Measurements from ENCODE around the gene C15orf40.
A peak's percentile ranks its signal among the peaks of the same experiment; 100 is the strongest.

Gene C15orf40

DNA sequence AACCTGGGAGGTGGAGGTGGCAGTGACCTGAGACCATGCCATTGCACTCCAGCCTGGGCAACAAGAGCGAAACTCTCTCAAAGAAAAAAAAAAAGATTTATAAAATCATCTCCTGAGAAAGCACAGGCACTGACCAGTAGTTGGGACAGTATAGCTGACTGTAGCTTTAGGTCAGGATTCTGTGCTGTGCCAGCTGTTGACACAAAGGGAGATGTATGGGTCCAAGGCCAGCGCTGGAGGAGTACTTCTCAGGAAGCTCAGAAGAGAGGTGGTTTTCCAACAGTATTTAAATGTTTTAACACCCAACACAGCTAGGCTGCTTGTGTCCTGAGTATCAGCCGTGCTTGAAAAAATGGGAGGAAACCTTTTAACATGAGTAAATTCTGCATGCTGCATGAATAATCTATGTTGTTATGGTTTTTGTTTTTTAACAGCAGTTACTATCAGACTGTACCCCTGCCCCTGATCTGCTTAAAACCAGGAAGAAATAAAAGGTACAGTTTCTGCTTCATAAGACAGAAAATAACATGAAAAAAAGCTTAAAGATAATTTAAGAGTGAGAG is 18.9 kb downstream of the C15orf40 start:
- no peak for DNase-seq

DNA sequence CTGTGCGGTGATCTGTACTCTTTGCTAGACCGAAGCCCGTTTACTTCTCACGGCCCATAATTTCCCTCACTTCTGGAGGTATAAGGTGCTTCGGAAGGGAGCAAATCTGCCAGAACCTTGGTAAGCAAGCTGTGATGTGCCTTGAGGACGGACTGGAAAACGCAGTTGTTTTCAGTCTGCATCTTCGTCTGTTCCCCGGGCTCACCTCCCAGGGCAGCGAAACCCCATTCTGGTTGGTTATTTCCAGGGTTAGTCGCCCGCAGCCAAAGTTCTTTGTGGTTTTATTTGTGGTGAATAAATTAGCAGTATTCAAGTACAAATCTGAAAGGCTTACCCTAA is 25.0 kb downstream of the C15orf40 start:
- DNase-seq = no peak

DNA sequence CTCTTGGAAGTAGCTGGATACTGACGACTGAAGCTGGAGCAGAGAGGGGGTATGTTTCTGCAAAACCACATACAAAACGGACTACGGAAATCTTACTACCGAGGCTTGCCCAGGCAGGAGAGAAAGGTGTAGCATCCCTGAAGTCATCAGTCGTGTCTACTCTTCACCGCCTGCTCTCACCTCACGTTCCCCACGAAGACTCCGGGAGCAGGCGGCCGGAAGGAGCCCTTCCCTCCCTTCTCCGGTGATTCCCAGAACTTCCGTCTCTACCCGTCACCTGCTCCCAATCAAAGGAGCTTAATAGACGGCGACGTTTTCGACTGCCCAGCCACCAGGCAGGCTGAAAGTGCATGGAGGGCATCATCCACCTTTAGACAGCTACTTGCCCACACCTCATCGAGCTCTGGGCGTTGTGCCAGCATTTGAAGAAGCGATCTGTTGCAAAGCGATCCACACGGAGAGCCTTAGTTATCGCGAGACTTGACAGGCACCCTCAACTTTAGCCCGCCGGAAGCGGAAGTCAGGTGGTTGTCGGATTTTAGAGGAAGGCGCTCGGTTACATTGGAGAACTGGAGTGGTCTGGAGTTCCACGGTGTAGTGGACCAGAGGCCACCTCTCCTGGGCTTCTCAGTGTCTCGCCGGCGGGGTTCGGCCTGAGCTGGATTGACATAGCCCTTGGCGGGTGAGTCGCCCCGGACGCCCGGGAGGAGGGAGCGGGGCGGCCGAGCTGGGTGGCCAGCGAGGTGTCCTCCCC is 25.6 kb downstream of the C15orf40 start, which contains the start of gene RAMAC:
TSS of gene RAMAC (plus strand) at position 523 of the 754 bp plus-strand sequence. CDS start 2,809 bp downstream, outside the sequence.
- peak; percentile 89 to 97 for DNase-seq

DNA sequence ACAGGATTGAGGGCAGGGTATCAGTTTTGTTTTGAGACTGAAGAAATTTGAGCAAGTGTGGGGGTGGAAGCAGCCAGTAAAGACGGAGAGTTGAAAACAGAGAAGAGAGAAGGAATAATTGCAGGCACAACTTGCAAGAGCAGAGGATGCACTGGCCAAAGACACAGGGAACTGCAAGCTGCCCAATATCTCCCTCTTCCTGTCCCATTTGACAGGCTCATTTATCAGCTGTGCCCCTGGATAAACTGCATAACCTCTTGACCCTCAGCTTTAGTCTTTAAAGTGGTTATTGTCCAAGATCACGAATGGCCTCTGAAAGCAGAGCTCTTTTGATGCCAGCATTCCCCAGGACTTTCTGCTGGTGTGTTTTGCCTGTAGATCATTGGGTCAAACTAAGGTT is 30.5 kb downstream of the C15orf40 start:
- no peak for DNase-seq

DNA sequence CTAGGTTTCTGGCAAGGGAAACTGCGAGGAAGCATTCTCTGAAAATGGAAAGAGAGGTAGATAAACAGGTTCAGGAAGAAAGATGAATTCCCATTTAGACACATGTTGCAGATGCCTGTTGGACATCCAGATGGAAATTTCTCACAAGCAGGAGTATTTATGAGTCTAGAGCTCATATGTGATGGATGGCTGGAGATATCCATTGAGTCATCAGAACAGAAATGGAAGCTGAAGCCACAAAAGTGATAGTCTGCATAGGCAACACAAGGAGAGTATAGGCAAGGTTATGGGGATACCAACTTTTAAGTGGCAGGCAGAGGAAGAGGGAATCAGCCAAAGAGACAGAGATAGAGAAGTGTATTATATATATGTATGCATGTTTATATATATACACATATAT is 31.7 kb downstream of the C15orf40 start:
- DNase-seq = no peak

DNA sequence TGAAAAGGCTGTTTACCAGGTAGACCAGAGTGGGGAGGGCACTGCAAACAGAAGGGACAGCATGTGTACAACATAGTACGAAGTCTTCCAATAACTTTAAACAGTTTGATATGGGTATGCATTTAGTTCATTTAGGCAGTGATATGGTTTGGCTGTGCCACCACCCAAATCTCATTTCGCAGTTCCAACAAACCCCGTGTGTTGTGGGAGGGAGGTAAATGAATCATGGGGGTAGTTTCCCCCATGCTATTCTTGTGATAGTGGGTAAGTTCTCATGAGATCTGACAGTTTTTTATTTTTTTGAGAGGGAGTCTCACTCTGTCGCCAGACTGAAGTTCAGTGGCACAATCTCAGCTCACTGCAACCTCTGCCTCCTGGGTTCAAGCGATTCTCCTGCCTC is 33.0 kb downstream of the C15orf40 start:
- no peak for DNase-seq

DNA sequence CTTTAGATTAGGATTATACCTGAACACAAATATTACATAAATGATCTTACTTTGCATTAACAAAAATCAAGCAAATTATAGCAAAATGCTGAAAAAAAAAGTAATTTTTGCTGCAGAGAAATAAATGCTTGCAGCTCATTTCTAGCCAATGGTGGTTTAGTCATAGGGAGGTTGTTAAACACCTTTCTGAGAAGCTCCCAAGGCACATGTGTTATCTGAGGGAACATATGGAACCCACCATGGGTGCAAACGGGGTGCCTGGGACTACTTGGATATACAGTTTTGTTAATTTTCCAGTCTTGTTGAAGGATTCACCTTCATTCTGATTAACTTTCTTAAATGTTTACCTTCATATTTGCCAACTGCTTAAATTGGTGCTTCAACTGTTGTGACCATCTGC is 34.4 kb downstream of the C15orf40 start:
- DNase-seq = no peak

DNA sequence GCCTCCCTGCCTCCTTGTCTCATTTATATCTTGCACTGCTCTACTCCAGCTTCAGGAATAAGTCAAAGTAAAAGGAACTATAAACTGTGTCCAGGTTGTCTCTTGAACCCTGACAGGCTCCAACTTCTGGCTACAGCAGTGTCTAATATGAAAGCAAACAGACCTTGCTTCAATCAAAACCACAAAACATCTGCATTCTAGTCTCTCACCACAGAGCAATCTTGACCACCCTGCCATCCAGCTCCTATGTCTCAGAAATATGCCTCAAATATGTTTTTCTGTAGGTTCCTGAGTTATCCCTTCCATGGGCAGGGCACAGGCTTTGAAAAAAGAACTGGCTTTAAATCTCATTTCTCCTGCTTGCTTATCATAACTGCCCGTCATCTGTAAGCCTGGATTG is 38.4 kb downstream of the C15orf40 start:
- no peak for DNase-seq

DNA sequence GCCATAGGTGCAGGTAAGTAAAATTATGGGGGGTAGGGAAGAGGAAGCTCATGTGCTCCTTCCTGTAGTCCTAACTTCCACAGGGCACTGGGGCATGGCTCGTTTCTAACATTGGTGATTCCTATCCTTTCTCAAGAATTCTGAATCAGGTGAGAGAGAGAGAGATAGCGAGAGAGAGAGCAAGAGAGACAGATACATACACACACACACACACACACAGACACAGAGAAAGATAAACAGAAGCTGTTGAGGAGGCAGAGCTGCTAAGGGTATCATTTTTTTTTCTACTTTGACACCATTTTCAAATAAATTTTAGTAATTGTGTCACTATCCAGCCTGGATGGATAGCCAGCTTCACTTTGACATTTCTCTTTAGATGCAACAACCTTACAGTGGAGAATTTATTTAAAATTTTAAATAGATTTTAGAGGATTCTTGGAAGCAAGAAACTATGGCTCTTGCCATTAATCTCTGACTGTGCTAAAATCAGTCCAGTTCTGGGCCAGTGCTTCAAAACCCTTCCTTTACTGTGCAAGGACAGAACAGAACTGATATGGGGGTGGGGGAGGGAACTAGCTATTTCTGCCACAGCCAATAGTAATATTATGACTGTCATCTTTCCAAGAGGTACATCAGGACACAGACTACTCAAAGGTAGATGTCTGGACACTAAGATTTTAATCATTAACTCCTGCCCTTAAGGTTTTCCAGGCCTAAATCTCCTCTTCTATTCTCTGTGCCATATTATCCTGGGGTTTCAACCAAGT is 40.0 kb downstream of the C15orf40 start:
- DNase-seq = no peak

DNA sequence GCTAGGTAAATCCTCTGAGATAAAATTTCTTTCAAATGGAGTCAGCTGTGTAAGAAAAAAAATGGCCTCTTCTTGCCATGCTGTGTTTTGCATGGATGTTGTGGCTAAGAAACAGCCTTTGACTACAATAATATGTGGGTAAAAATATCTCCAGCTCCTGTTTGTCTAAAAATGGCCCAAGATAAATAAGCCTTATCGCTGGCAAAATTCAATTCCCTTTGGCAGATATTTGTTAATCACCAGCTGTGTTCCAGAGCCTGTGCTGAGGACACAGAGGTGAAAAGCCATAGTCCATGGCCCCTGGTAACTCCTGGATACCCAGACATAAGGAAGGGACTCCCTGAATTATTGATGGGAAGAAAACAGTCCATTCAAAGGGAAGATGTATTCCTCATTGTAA is 40.7 kb downstream of the C15orf40 start:
- DNase-seq = no peak

DNA sequence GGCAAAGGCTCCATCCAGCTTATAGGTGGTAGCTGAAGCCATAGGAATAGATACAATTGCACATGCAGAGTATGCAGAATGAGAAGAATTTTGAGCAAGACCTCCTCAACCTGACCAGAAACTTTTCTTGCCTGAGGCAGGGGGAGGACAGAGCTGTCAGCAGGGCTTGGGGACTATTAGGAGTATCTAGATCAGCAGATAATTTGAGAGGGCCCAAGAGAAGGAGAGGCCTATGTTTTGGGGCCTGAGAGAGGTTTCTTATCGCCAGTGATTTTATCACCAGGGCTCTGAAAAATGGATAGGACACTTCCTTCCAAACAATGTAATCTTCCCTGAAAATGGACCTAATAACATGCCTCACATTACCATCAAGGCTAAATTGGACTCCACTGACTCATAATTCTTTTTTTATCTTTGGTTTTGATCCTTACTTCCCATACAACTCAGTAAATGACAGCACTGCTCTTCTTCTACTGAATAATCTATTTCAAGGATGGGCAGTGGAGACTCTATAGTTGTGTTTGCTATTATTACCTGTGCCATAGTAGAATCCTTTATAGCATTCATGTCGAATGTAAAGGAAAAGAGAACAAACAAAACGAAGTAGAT is 41.3 kb downstream of the C15orf40 start:
- no peak for DNase-seq

DNA sequence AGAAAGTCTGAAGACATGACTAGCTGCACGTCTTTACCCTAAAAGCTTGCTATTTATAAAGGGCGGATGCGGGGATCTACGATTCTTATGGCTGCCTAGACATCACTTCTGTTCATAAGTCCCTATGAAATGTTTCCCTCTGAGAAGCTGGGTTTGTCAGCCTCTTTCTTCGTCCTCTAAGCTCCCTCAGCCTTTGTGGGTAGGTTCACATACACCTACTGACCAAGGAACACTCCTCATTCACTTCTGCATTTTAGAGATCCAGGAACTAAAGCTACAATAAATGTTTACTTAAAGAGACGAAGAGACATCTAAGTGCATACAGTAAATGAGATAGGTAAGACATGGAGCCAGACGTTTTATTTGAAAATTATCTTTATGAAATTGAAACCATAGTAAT is 42.1 kb downstream of the C15orf40 start:
- DNase-seq = no peak

DNA sequence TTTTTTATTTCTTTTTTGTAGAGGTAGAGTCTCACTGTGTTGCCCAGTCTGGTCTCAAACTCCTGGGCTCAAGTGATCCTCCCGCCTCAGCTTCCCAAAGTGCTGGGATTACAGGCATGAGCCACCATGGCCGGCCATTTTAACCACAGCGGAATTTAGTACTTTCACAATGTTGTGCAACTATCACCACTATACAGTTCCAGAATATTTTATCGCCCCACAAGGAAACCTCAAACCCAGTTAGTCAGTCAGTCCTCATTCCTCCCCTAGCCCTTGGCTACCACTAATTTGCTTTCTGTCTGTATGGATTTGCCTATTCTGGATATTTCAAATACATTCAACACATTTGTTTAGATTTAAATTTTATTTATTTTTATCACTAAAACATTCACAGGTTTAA is 43.4 kb downstream of the C15orf40 start:
- DNase-seq = no peak

DNA sequence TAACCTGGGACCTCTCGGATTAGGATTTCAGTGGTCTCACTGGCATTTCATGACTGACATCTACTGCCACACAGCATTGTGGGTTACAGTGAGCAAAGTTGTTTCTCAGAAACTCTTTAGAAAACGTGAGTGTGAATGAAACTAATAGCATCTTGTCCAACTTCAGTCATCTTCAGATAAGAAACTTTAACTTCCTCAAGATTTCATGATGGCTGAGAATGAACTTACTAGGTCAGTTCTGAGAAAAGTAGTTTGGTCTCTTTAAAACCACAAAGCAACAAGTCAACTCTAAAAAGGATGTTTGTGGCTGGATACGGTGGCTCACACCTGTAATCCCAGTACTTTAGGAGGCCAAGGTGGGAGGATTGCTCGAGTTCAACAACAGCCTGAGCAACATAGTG is 44.8 kb downstream of the C15orf40 start:
- DNase-seq = no peak

DNA sequence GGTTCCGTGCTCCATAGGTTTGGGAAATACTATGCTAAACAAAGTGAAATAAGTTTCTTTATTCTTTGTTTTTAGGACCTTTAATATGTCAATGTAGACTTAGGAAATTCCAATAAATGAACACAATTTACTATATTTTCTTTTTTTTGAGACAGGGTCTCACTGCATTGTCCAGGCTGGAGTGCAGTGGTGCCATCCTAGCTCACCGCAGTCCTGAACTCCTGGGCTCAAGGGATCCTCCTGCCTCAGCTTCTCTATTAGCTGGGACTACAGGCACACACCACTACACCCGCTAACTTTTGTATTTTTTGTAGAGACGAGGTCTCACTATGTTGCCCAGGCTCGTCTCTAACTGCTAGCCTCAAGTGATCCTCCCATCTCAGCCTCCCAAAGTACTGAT is 46.5 kb downstream of the C15orf40 start:
- no peak for DNase-seq

DNA sequence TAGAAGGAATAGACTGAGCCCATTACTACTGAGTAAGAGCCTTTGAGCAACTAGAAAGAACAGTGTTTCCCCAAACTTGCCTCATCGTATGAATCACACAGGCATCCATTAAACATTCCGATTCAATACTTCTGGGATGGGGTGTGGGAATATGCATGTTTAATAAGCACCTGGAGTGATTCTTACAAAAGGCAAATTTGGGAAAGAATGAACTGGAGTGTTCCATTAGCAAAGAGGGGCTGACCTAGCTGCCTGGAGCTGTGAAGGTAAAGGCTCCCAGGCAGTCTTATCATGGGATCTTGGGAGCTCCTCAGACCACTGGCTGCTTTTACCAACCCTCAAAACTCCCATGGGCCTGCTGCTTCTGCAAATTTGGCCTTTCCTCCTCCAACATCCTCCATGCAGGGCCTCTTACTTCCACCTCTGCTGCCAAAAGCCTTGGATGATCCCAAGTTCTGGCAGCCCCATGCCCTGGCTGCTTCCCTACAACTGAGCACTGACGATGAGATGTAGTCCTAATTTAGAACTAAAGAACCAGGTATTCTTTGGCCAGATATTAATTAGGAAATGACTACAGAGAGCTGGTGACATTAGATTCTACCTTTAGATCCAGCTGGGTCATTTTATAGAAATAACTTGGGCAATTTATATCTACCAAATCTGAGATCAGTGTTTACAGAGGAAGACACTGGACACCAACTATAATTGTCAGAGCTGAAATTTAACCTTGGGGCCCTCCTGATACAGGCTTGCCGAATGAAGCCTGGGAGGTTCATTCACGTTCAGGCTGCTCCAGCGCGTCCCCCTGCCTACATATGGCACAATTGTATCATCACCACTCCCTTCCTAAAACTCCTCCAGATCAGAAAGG is 47.7 kb downstream of the C15orf40 start:
- no peak for DNase-seq

DNA sequence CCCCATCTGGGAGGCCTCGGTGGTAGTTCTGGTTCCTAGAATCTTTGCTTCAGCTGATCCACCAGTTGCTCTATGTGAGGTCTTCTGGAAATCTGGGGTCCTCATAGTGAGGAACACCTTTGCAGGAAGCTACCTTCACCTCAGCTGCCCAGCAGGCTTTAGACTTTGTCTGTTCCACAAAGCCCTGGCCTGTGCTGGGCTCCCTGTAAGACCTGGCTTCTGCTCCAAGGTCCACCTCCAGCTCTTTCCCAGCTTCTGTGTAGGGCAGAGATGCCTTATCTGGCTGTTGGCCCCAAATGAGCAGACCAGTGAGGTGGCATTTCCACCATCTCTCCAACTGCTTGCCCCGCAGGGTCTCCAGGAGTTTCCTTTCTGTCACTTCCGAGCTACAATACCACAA is 50.7 kb downstream of the C15orf40 start:
- DNase-seq = no peak

DNA sequence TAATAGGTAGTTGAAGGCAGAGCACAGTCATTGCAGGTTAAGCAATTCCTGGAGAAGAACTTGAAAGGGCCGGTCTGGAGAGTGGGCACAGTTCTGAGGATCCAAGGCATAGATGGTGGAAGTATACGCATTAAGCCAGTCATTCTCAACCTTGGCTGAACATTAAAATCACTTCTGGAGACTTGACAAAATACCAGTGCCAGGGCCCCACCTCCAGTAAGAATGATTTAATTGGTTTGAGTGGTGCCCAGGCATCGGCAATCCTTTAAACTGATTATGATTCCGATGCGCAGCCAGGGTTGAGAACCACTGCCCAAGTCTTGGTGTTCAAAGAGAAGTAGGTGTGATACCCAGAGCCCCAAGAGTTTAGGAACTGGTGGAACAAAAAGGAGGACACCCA is 52.0 kb downstream of the C15orf40 start:
- DNase-seq = no peak

DNA sequence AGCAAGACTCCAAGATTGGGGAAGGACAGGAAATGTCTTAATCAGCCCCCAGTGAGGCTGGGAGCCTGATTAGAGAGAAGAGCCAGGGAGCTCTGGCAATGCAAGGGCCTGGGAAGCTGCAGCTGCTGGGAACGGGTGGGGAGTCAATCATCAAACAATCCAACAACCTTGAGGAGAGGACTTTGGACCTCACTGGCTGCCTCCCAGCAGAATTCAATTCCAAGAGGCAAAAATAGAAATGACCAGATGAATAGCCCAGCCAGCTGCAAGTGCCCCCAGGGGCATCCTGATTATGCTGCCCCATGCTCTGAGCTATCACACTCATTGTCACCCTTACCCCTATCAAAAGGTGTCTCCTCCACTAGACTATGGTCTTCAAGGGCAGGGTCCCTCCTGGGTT is 52.8 kb downstream of the C15orf40 start:
- DNase-seq = no peak

DNA sequence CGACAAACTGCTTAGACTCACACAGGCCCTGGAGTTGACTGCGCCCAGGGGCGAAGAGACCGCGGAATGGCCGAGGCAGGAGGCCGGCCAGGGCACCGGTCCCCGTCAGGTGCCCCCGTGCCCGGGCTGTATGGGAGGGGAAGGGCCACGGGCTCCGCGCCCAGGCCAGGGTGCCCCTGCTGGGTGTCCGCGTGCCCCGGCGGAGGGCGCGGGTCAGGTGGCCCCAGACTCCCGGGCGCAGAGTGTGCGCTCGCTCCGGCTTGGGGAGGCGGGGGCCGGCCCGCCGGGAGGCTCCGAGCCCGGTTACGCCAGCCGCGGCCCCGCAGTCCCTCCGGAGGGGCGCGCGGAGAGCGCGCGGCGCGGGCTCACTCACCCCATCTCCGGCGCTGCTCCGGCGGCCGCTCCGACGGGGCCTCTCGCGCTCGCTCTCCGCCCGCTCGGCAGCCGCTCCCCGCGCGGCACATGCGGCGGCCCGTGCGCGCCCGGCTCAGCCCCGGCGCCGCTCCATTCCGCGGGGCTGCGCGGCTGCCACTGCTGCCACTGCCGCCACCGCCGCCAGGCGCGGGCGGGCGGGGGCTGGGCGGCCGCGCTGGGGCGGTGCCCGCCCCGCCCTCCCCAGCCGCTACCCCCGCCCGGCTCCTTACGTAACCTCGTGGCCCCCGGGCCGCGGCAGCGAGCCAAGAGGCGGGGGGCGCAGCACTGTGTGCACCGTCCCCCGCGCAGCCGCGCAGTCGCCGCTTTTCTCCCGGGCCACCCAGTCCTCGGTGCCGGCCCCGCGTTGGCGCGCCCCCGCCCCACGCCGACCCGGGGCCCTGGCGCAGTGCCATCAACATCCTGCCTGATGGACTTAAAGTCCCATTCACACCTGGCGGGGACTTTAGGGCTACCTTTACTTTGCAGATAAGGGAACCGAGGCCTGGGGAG is 59.0 kb downstream of the C15orf40 start, which contains the start of gene HOMER2:
TSS of gene HOMER2 (minus strand) at position 563 of the 924 bp plus-strand sequence. CDS start at position 378, 185 bp downstream.
- DNase-seq = peak in 1 of 2 experiments; percentile 73

DNA sequence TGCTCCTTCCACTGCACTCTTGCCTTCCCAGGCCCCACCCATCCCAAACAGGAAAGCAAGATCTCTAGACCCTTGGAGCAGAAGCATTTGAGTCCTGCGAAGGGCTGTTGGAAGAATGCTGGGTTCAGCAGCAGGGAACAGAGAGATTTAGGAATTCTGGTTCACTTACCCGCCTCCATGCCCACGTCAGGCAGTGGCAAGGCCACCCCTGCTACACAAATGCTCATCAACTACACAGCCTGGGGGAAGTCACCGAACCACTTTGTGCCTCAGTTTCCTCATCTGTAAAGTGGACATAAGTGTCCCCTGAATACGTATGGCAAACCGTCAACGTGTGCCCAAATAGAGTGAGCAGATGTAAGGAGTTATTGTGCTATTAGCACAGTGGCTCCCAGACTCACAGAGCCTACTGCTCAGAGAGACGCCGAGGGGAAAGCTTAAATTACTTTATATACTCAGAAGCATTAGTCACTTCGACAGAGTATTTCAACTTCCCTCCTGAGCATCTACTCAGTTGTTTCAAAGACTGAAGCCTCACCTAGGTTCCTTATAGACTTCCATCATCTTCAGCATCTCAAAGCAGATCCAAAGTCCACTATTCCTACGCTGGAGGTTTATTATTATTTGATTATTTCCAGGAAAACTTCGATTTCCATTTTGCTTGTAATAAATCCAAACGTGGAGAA is 59.8 kb downstream of the C15orf40 start:
- no peak for DNase-seq
